Mesenchymal stem cell (in vitro differentiated cells and primary cell): Measurements from ENCODE around the gene DAZL. TPM values are rescaled to one million over a fixed set of nuclear protein-coding genes. Genes with fewer than 3 reads are reported as not detected.

Experiments
- DNase-seq: peaks from one replicate; pipeline ENCODE4 v3.0.0-alpha.2; 2013
- H2AFZ ChIP-seq: one replicate; pipeline ENCODE4 v1.6.1; 2013; ENCODE audit warnings: low read depth, mild to moderate bottlenecking, control low read depth, inconsistent platforms, low read length, moderate library complexity
- H2AK5ac ChIP-seq: 2 replicates; pipeline ENCODE4 v1.6.1; 2013; ENCODE audit warnings: low read length, moderate library complexity, mild to moderate bottlenecking, inconsistent platforms; ENCODE audit not compliant: severe bottlenecking
- H2BK120ac ChIP-seq: one replicate; pipeline ENCODE4 v1.6.1; 2013; ENCODE audit warnings: low read depth, mild to moderate bottlenecking, inconsistent platforms, low read length, moderate library complexity
- H2BK12ac ChIP-seq, 2 experiments: one replicate each; pipeline ENCODE4 v1.6.1; 2013; ENCODE audit warnings: inconsistent platforms in 2 of 2, low read length in 2 of 2, mild to moderate bottlenecking in 2 of 2, moderate library complexity in 2 of 2, control low read depth in 1 of 2
- H2BK15ac ChIP-seq: one replicate; pipeline ENCODE4 v1.6.1; 2013; ENCODE audit warnings: mild to moderate bottlenecking, low read depth, inconsistent platforms; ENCODE audit not compliant: poor library complexity, severe bottlenecking
- H2BK5ac ChIP-seq: 2 replicates; pipeline ENCODE4 v1.6.1; 2013; ENCODE audit warnings: low read depth, mild to moderate bottlenecking, low read length, control low read depth, inconsistent platforms; ENCODE audit not compliant: poor library complexity, severe bottlenecking
- H3K14ac ChIP-seq, 2 experiments: one replicate each; pipeline ENCODE4 v1.6.1; 2013; ENCODE audit warnings: inconsistent platforms in 2 of 2, low read length in 2 of 2, control low read depth in 1 of 2, mild to moderate bottlenecking in 1 of 2, moderate library complexity in 1 of 2
- H3K18ac ChIP-seq, 2 experiments: one replicate each; pipeline ENCODE4 v1.6.1; 2013; ENCODE audit warnings: inconsistent platforms in 2 of 2, low read length in 2 of 2, control low read depth in 1 of 2, low read depth in 1 of 2, mild to moderate bottlenecking in 1 of 2
- H3K23ac ChIP-seq, 2 experiments: one replicate each; pipeline ENCODE4 v1.6.1; 2013; ENCODE audit warnings: inconsistent platforms in 2 of 2, low read length in 2 of 2, mild to moderate bottlenecking in 2 of 2, moderate library complexity in 2 of 2, control low read depth in 1 of 2
- H3K27ac ChIP-seq: 2 replicates; pipeline ENCODE4 v1.5.1; 2013; ENCODE audit warnings: mild to moderate bottlenecking, moderate library complexity, low read length, control low read depth, inconsistent platforms; ENCODE audit not compliant: poor library complexity, severe bottlenecking
- H3K27me3 ChIP-seq, 2 experiments: 2 replicates each; pipeline versions ENCODE4 v1.6.1 to v1.7.0; 2013; ENCODE audit warnings: low read length in 2 of 2, mild to moderate bottlenecking in 2 of 2, moderate library complexity in 2 of 2, control low read depth in 1 of 2, inconsistent platforms in 1 of 2; ENCODE audit not compliant: control insufficient read depth in 1 of 2, insufficient read depth in 1 of 2
- H3K36me3 ChIP-seq, 2 experiments: 2 replicates each; pipeline versions ENCODE4 v1.6.1 to v1.7.0; 2013; ENCODE audit warnings: low read length in 2 of 2, control low read depth in 1 of 2, inconsistent platforms in 1 of 2, low read depth in 1 of 2, mild to moderate bottlenecking in 1 of 2; ENCODE audit not compliant: insufficient read depth in 2 of 2, control insufficient read depth in 1 of 2
- H3K4ac ChIP-seq, 2 experiments: one replicate each; pipeline ENCODE4 v1.6.1; 2013; ENCODE audit warnings: inconsistent platforms in 2 of 2, low read length in 2 of 2, mild to moderate bottlenecking in 2 of 2, moderate library complexity in 2 of 2, control low read depth in 1 of 2, low read depth in 1 of 2
- H3K4me1 ChIP-seq: 2 replicates; pipeline ENCODE4 v1.6.1; 2013; ENCODE audit warnings: low read depth, low read length, control low read depth; ENCODE audit not compliant: control insufficient read depth, insufficient read depth
- H3K4me2 ChIP-seq: 2 replicates; pipeline ENCODE4 v1.6.1; 2013; ENCODE audit warnings: low read length, mild to moderate bottlenecking, inconsistent platforms; ENCODE audit not compliant: poor library complexity, severe bottlenecking
- H3K4me3 ChIP-seq, 2 experiments: 2 replicates each; pipeline versions ENCODE4 v1.5.1 to v1.7.0; 2013; ENCODE audit warnings: low read length in 2 of 2, mild to moderate bottlenecking in 2 of 2, control low read depth in 1 of 2, low read depth in 1 of 2; ENCODE audit not compliant: insufficient read depth in 1 of 2
- H3K79me1 ChIP-seq: replicated peaks from 2 replicates; pipeline ENCODE4 v1.6.1; 2013; ENCODE audit warnings: mild to moderate bottlenecking, control low read depth, low read length, inconsistent platforms; ENCODE audit not compliant: poor library complexity, severe bottlenecking
- H3K9ac ChIP-seq: 2 replicates; pipeline ENCODE4 v1.7.0; 2013; ENCODE audit warnings: mild to moderate bottlenecking, low read length, moderate library complexity
- H3K9me3 ChIP-seq: 2 replicates; pipeline ENCODE4 v1.7.0; 2013; ENCODE audit warnings: mild to moderate bottlenecking, low read length; ENCODE audit not compliant: control insufficient read depth
- H4K8ac ChIP-seq: one replicate; pipeline ENCODE4 v1.6.1; 2013; ENCODE audit warnings: inconsistent platforms, mild to moderate bottlenecking, low read length, moderate library complexity
- H4K91ac ChIP-seq: one replicate; pipeline ENCODE4 v1.6.1; 2013; ENCODE audit warnings: mild to moderate bottlenecking, low read length, inconsistent platforms
- WGBS: methylation state at CpG from one replicate; pipeline ENCODE4 v1.1.7; 2013; ENCODE audit warnings: mixed read lengths; 5-methylcytosine and 5-hydroxymethylcytosine counted together
- polyA plus RNA-seq, 2 experiments: library from polyadenylated mRNA; stranded (reverse); fragments of 200-250 nt; gene quantifications; one replicate each; pipeline ENCODE4 v1.2.3, GENCODE V29; 2013

Gene DAZL, protein sequence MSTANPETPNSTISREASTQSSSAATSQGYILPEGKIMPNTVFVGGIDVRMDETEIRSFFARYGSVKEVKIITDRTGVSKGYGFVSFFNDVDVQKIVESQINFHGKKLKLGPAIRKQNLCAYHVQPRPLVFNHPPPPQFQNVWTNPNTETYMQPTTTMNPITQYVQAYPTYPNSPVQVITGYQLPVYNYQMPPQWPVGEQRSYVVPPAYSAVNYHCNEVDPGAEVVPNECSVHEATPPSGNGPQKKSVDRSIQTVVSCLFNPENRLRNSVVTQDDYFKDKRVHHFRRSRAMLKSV
- 0.01 TPM for polyA plus RNA-seq (2013, experiment 1 of 2)
- polyA plus RNA-seq (2013, experiment 2 of 2) = not detected

GRCh38 chr3:16604887-16605602, at the start of gene DAZL:
Gene DAZL, minus strand, starts transcription at chr3:16605423. Its CDS starts 218 bp downstream, at chr3:16605205.
- Histone ChIP-seq H3K79me1 (no peaks in the 10 kb centered on the region), H2BK15ac (no peak within 1 kb of the TSS), H3K4me3 (no peak within 1 kb of the TSS), H3K27me3 (no peaks in the 10 kb centered on the region), H3K18ac (no peak within 1 kb of the TSS), H2BK120ac (no peak within 1 kb of the TSS), H3K4me2 (no peak within 1 kb of the TSS), H4K91ac (no peak within 1 kb of the TSS), H4K8ac (no peak within 1 kb of the TSS), H3K23ac (no peak within 1 kb of the TSS), H2AFZ (no peak within 1 kb of the TSS), H3K27ac (no peak within 1 kb of the TSS), H3K4ac (no peak within 1 kb of the TSS), H3K9me3 (no peaks in the 10 kb centered on the region), H2AK5ac (no peak within 1 kb of the TSS), H3K14ac (no peak within 1 kb of the TSS), H3K9ac (no peak within 1 kb of the TSS), H3K4me1 (no peaks in the 10 kb centered on the region), H3K36me3 (no peaks in the 10 kb centered on the region), H2BK5ac (no peak within 1 kb of the TSS), H2BK12ac (no peak within 1 kb of the TSS)
- 98% methylated on average over 54 of the region's 63 CpGs for WGBS
- no peak for DNase-seq

- no peak overlapping the region for H3K27ac ChIP-seq
- H3K4me3 ChIP-seq = no peak overlapping the region
- H4K8ac ChIP-seq = no peak overlapping the region
- H3K4me1 ChIP-seq = no peaks in the 10 kb centered on the region
- H3K9me3 ChIP-seq = no peaks in the 10 kb centered on the region
- no peak overlapping the region for H2AFZ ChIP-seq
- H2AK5ac ChIP-seq = no peak overlapping the region
- no peak overlapping the region for H2BK15ac ChIP-seq
- H3K79me1 ChIP-seq = no peaks in the 10 kb centered on the region
- H3K4me2 ChIP-seq = no peak overlapping the region
- H3K36me3 ChIP-seq = no peaks in the 10 kb centered on the region
- H3K23ac ChIP-seq = no peak overlapping the region
- no peak overlapping the region for H2BK12ac ChIP-seq
- peaks cover 0 to 3% of the 10 kb centered on the region in 2 experiments for H3K27me3 ChIP-seq
- WGBS = no CpG with 5 or more reads among the region's 1 CpG
- no peak overlapping the region for H4K91ac ChIP-seq
- no peak overlapping the region for H3K14ac ChIP-seq
- no peak overlapping the region for H3K9ac ChIP-seq
- no peak overlapping the region for H3K4ac ChIP-seq
- H3K18ac ChIP-seq = no peak overlapping the region
- H2BK120ac ChIP-seq = no peak overlapping the region
- DNase-seq = no peak
- H2BK5ac ChIP-seq = no peak overlapping the region
These were observed 49.8 kb upstream of the DAZL start for GRCh38 chr3:16654976-16655375.

DNA sequence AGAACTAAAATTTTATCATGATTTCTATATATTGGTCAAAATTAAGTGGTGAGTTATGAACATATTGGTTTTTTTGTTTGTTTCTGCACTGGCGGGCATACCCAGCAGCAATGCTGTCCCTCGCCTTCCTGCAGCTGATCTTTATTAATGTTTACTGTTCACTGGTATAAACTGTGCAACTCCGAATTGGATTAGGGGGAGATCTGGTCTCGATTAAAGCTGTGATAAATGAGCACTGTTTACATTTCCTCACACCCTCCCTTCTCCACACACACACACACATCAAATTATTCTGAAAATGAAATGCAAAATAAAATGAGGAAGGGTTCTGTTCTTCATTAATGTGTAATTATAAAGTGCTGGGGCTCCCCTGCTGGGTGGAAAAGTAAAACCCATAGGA, 48.5 kb upstream of the DAZL start:
- Histone ChIP-seq H2BK15ac (no peak overlapping the region), H3K79me1 (no peaks in the 10 kb centered on the region), H4K8ac (no peak overlapping the region), H2AK5ac (no peak overlapping the region), H3K4ac (no peak overlapping the region), H3K18ac (no peak overlapping the region), H3K36me3 (no peaks in the 10 kb centered on the region), H3K9ac (no peak overlapping the region), H3K27ac (no peak overlapping the region), H2BK12ac (no peak overlapping the region), H2BK120ac (no peak overlapping the region), H3K14ac (no peak overlapping the region), H3K4me1 (no peaks in the 10 kb centered on the region), H3K27me3 (peaks cover 0 to 3% of the 10 kb centered on the region in 2 experiments), H3K23ac (no peak overlapping the region), H3K4me2 (no peak overlapping the region), H4K91ac (no peak overlapping the region), H3K9me3 (no peaks in the 10 kb centered on the region), H2BK5ac (no peak overlapping the region), H2AFZ (no peak overlapping the region), H3K4me3 (no peak overlapping the region)
- no peak for DNase-seq
- 100% methylated on average over 2 of the region's 4 CpGs for WGBS

DNA sequence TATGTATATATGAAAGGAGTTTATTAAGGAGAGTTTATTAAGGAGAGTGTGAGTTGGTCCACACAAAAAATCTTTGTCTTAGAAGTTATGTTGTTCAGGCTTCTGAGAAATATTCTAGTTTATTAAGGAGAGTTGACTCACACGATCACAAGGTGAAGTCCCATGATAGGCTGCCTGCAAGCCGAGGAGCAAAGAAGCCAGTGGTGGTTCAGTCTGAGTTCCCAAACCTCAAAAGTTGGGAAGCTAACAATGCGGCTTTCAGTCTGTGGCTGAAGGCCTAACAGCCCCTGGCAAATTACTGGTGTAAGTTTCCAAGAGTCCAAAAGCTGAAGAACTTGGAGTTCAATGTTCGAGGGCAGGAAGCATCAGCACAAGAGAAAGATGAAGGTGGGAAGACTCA, 42.4 kb upstream of the DAZL start:
- Histone ChIP-seq H3K36me3 (no peaks in the 10 kb centered on the region), H3K4ac (no peak overlapping the region), H3K14ac (no peak overlapping the region), H3K18ac (no peak overlapping the region), H2AFZ (no peak overlapping the region), H2AK5ac (no peak overlapping the region), H3K27me3 (peaks cover 0 to 9% of the 10 kb centered on the region in 2 experiments), H2BK15ac (no peak overlapping the region), H4K8ac (no peak overlapping the region), H3K4me3 (no peak overlapping the region), H3K79me1 (no peaks in the 10 kb centered on the region), H4K91ac (no peak overlapping the region), H3K9me3 (no peaks in the 10 kb centered on the region), H3K9ac (no peak overlapping the region), H2BK12ac (no peak overlapping the region), H3K27ac (no peak overlapping the region), H2BK5ac (no peak overlapping the region), H3K4me1 (no peaks in the 10 kb centered on the region), H2BK120ac (no peak overlapping the region), H3K23ac (no peak overlapping the region), H3K4me2 (no peak overlapping the region)
- DNase-seq = no peak
- WGBS = 90% methylated on average over 4 of the region's 4 CpGs
